Endothelial cell of umbilical vein (primary cell): ENCODE data around the gene ANKRD13D. TPM values are rescaled to one million over a fixed set of nuclear protein-coding genes. Genes with fewer than 3 reads are reported as not detected.

Source experiments
- BruUV-seq: library from RNA; stranded (reverse); fragments of 400-500 nt; replicated peaks from 2 replicates; lab custom pipeline; 2021; lab: Mats Ljungman, UMichigan
- CTCF ChIA-PET: fragments of 300-600, 350-600 bp; sonication (Branson Sonifier 250); formaldehyde crosslinking; loops from one replicate; lab custom pipeline; 2021; ENCODE audit warnings: antibody characterized with exemption, inconsistent platforms; lab: Charles Lee
- POLR2A ChIA-PET: fragments of 300-600, 350-600 bp; sonication (Branson Sonifier 250); formaldehyde crosslinking; loops from one replicate; lab custom pipeline; 2021; ENCODE audit warnings: antibody characterized with exemption, inconsistent platforms; lab: Charles Lee
- DNase-seq: peaks from one replicate; pipeline ENCODE4 v3.0.0-alpha.2; 2011; ENCODE audit warnings: low read depth, low spot score
- FAIRE-seq: peaks from 2 replicates; lab custom pipeline; 2011; peaks lifted over from hg19 to GRCh38; lab: Jason Lieb, UNC
- H2AFZ ChIP-seq: 2 replicates; pipeline ENCODE4 v1.6.0; 2012; ENCODE audit warnings: low read depth, low read length, control low read depth, inconsistent platforms
- H3K27ac ChIP-seq: 2 replicates; pipeline ENCODE4 v1.5.1; 2011; ENCODE audit warnings: low read depth, mild to moderate bottlenecking, control low read depth, low read length, moderate library complexity; ENCODE audit not compliant: insufficient read depth
- H3K27me3 ChIP-seq, 2 experiments: 2 replicates each; pipeline versions ENCODE4 v1.6.0 to v1.6.1; 2011; ENCODE audit warnings: low read length in 2 of 2, mixed read lengths in 1 of 2; ENCODE audit not compliant: control insufficient read depth in 2 of 2, insufficient read depth in 2 of 2
- H3K36me3 ChIP-seq, 2 experiments: 2 replicates in 1 of 2; 3 replicates in 1 of 2; pipeline ENCODE4 v1.5.1; 2011; ENCODE audit warnings: low read length in 2 of 2, mild to moderate bottlenecking in 1 of 2, moderate library complexity in 1 of 2; ENCODE audit not compliant: control insufficient read depth in 2 of 2, insufficient read depth in 2 of 2; ENCODE audit errors: extremely low read depth in 1 of 2
- H3K4me1 ChIP-seq: 3 replicates; pipeline ENCODE4 v1.5.1; 2011; ENCODE audit warnings: mild to moderate bottlenecking, low read length; ENCODE audit not compliant: control insufficient read depth, insufficient read depth; ENCODE audit errors: extremely low read depth
- H3K4me2 ChIP-seq: 2 replicates; pipeline ENCODE4 v1.6.1; 2011; ENCODE audit warnings: low read length, control low read depth, mixed read lengths; ENCODE audit not compliant: insufficient read depth
- H3K4me3 ChIP-seq, 3 experiments: fragments of 200-600 bp in 1 of 3; sonication (generic), shearing (Covaris generic) in 1 of 3; replicated peaks in 1 of 3; 2 replicates each; pipeline ENCODE4 v1.5.1; 2011 to 2016; ENCODE audit warnings: control low read depth in 3 of 3, low read length in 3 of 3, mild to moderate bottlenecking in 2 of 3, inconsistent platforms in 1 of 3, low read depth in 1 of 3, moderate library complexity in 1 of 3; ENCODE audit not compliant: insufficient read depth in 1 of 3
- H3K79me2 ChIP-seq: 2 replicates; pipeline ENCODE4 v1.6.0; 2012; ENCODE audit warnings: low read length, inconsistent platforms; ENCODE audit not compliant: control insufficient read depth, insufficient read depth
- H3K9ac ChIP-seq: replicated peaks from 2 replicates; pipeline ENCODE3; 2011; ENCODE audit warnings: low read length, control low read depth; ENCODE audit not compliant: insufficient read depth; ENCODE audit errors: extremely low read depth
- H3K9me1 ChIP-seq: replicated peaks from 3 replicates; pipeline ENCODE4 v1.6.0; 2011; ENCODE audit warnings: mild to moderate bottlenecking, low read length; ENCODE audit not compliant: control insufficient read depth, insufficient read depth; ENCODE audit errors: extremely low read depth
- H3K9me3 ChIP-seq: replicated peaks from 2 replicates; pipeline ENCODE4 v1.5.1; 2012; ENCODE audit warnings: low read length, inconsistent platforms; ENCODE audit not compliant: control insufficient read depth, insufficient read depth
- H4K20me1 ChIP-seq: replicated peaks from 2 replicates; pipeline ENCODE3; 2011; ENCODE audit warnings: mild to moderate bottlenecking, low read length; ENCODE audit not compliant: control insufficient read depth, insufficient read depth; ENCODE audit errors: extremely low read depth
- CTCF ChIP-seq, 2 donors: IDR thresholded peaks; 1 replicate in 1 of 2; 2 replicates in 1 of 2; pipeline ENCODE4 v1.5.1; 2011; ENCODE audit warnings: low read length in 2 of 2, mild to moderate bottlenecking in 2 of 2, moderate library complexity in 2 of 2, control low read depth in 1 of 2, inconsistent platforms in 1 of 2, low read depth in 1 of 2; ENCODE audit not compliant: insufficient read depth in 1 of 2; ENCODE audit errors: extremely low read depth in 1 of 2
- EZH2 ChIP-seq: IDR thresholded peaks from 2 replicates; pipeline ENCODE4 v1.6.1; 2012; ENCODE audit warnings: borderline replicate concordance, low read depth, mild to moderate bottlenecking, moderate library complexity, low read length, inconsistent platforms; ENCODE audit not compliant: severe bottlenecking
- FOS ChIP-seq: IDR thresholded peaks from 2 replicates; pipeline ENCODE4 v1.6.1; 2011; ENCODE audit warnings: mild to moderate bottlenecking, low read length, moderate library complexity, borderline replicate concordance; ENCODE audit not compliant: insufficient read depth
- GATA2 ChIP-seq: IDR thresholded peaks from 2 replicates; pipeline ENCODE4 v1.7.0; 2011; ENCODE audit warnings: low read depth, mild to moderate bottlenecking, moderate library complexity, mixed read lengths, low read length; ENCODE audit not compliant: insufficient read length, insufficient read depth
- JUN ChIP-seq: IDR thresholded peaks from 2 replicates; pipeline ENCODE4 v1.6.1; 2011; ENCODE audit warnings: borderline replicate concordance, low read depth; ENCODE audit not compliant: insufficient read length, insufficient read depth
- MAX ChIP-seq: IDR thresholded peaks from 2 replicates; pipeline ENCODE4 v1.6.1; 2011; ENCODE audit not compliant: insufficient read depth, insufficient read length
- MYC ChIP-seq: IDR thresholded peaks from one replicate; pipeline ENCODE4 v1.6.1; 2011; ENCODE audit warnings: mild to moderate bottlenecking, low read depth, low read length
- POLR2A ChIP-seq: IDR thresholded peaks from 2 replicates; pipeline ENCODE4 v1.6.1; 2012; ENCODE audit warnings: low read depth, mild to moderate bottlenecking, control low read depth, low read length
- POLR2AphosphoS5 ChIP-seq: IDR thresholded peaks from 2 replicates; pipeline ENCODE4 v1.6.1; 2012; ENCODE audit warnings: low read depth, mild to moderate bottlenecking, control low read depth, low read length, moderate library complexity; ENCODE audit not compliant: insufficient read depth
- dilution Hi-C: fragments of 300-500 bp; cut with MboI; formaldehyde crosslinking; loops from one replicate; pipeline ENCODE4 v1.15.0; 2019; ENCODE audit warnings: low sequenced_read_pairs; ENCODE audit not compliant: extremely low pct_ligation_motif_present
- intact Hi-C: fragments of 100-400 bp; cut with micrococcal nuclease; formaldehyde crosslinking; loops from one replicate; pipeline ENCODE4 v1.10.0; 2022
- polyA plus RNA-seq, 4 experiments: library from polyadenylated mRNA; depleted of rRNA in 3 of 4; stranded (reverse) in 3 of 4; unstranded in 1 of 4; fragments of >200 nt; gene quantifications; 2 replicates each; pipeline versions ENCODE4 v1.2.1 to v1.2.3, GENCODE V29; 2011 to 2012; ENCODE audit warnings: missing spikeins in 1 of 4
- total RNA-seq: library from RNA; stranded (reverse); gene quantifications from 2 replicates; pipeline ENCODE4 v1.2.3, GENCODE V29; 2021

Gene ANKRD13D
- total and polyA plus RNA-seq, 2 donors (not counting 3 experiments of a cell fraction or from before 2014, with no cell fraction given), result 43.5 to 57.5 TPM

GRCh38 chr11:67255353-67255752 lies 33.8 kb upstream of the ANKRD13D start:
- H3K79me2 ChIP-seq, result no peaks in the 10 kb centered on the region
- DNase-seq, result no peak
- H3K27me3 ChIP-seq, result no peaks in the 10 kb centered on the region
- H3K9ac ChIP-seq, result no peak overlapping the region
- H3K4me3 ChIP-seq, result no peak overlapping the region
- H2AFZ ChIP-seq, result no peak overlapping the region
- no peaks in the 10 kb centered on the region for H3K4me1 ChIP-seq
- FAIRE-seq, result no peak
- H3K4me2 ChIP-seq, result no peak overlapping the region
- dilution Hi-C loops (no loop called here), intact Hi-C loops (no loop called here)
- no peak for TF ChIP-seq JUN
- no peaks in the 10 kb centered on the region for H3K9me3 ChIP-seq
- H3K9me1 ChIP-seq, result no peaks in the 10 kb centered on the region
- ChIA-PET POLR2A (interaction anchor here (1.1 kb wide), 1 partner anchor 63 kb away, joined by 3 read pairs; no protein-coding TSS in a partner anchor), CTCF (no interaction called here)
- no TSS peak for BruUV-seq
- H3K36me3 ChIP-seq, result peaks cover 49 to 55% of the 10 kb centered on the region in 2 experiments
- no peaks in the 10 kb centered on the region for H4K20me1 ChIP-seq
- H3K27ac ChIP-seq, result no peak overlapping the region

GRCh38 chr11:67255864-67256263 lies 33.2 kb upstream of the ANKRD13D start:
- H4K20me1 ChIP-seq, result no peaks in the 10 kb centered on the region
- intact Hi-C loops, result no loop called here
- H3K27me3 ChIP-seq, result no peaks in the 10 kb centered on the region
- CTCF ChIA-PET, result no interaction called here
- H3K79me2 ChIP-seq, result no peaks in the 10 kb centered on the region
- no peak overlapping the region for H2AFZ ChIP-seq
- H3K9ac ChIP-seq, result no peak overlapping the region
- TF ChIP-seq GATA2 (no peak), EZH2 (no peak), FOS (no peak), CTCF (IDR thresholded peaks at IDR 0.05; ENCODE audit: extremely low read depth in 1 of 2, insufficient read depth in 1 of 2, low read depth in 1 of 2, low read length in 2 of 2) (no peak), POLR2A (no peak), POLR2AphosphoS5 (no peak), MYC (no peak), MAX (no peak)
- H3K36me3 ChIP-seq, result peaks cover 44 to 51% of the 10 kb centered on the region in 2 experiments
- no peak overlapping the region for H3K27ac ChIP-seq
- no peaks in the 10 kb centered on the region for H3K9me1 ChIP-seq
- no peak overlapping the region for H3K4me3 ChIP-seq
- no peaks in the 10 kb centered on the region for H3K9me3 ChIP-seq
- H3K4me1 ChIP-seq, result no peaks in the 10 kb centered on the region
- no TSS peak for BruUV-seq
- FAIRE-seq, result no peak
- DNase-seq, result no peak
- dilution Hi-C loops, result no loop called here
- POLR2A ChIA-PET, result interaction anchor here (1.1 kb wide), 1 partner anchor 62 kb away, joined by 3 read pairs; no protein-coding TSS in a partner anchor
- no peak overlapping the region for H3K4me2 ChIP-seq
